ENCODE results near the gene CASTOR1.

CASTOR1 gene

DNA sequence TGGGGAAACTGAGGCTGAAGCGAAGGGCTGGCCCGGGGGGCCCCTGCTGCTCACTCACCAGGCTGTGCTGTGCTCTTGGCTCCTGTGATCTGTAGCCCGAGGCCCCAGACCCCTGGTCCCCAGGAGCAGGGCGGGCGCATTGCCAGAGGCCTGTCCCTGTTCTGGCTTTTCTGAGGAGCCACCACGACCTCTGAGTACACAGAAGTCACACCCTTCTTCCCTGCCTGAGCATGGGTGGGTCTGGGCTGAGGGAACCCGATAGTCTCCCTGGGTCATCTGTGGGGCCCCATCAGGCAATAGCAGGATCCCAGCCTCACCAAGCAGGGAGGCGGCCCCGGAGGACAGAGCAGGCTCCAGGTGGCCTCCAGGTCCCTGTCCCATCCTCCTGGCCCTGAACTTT, 5.1 kb downstream of the CASTOR1 start:
- DNase-seq, result no peak

DNA sequence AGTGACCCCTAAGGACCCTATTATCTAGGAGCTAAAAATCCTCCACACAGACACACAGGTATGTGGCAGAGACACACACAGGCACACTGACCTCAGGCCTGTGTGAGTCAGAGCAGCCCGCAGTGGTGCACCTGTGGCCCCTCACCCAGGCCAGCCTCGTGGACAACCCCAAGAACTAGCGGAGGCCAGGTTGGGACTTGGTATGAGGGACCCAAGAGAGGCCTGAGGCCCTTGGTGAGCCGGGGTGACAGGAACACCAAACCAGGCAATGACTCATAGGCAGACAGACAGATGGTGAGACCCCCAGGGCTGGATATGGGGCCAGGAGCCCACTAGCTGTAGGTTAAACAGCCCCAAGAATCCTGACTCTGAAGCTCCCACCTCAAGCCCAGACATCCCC, 6.0 kb downstream of the CASTOR1 start:
- DNase-seq, result no peak

DNA sequence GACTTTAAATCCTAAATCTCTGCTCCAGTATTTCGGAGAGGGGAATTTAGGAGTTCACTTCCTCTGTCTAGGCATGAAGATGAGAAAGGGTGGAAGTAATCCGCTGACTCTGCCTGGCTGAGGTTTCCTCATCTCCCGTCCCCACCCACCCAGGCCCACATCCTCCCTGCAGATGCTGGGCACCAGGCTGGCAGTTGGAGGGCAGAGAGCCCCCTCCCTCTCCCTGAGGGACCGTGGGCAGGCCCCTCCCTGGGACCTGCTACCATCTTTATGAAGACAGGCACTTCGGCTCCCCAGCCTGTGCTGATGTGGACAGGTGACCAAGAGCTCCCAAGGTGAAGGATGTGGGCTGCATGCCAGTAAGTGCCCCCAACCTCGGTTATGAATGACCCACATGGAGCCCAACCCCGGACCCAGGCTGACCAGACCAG, 6.7 kb downstream of the CASTOR1 start:
- DNase-seq, result no peak

DNA sequence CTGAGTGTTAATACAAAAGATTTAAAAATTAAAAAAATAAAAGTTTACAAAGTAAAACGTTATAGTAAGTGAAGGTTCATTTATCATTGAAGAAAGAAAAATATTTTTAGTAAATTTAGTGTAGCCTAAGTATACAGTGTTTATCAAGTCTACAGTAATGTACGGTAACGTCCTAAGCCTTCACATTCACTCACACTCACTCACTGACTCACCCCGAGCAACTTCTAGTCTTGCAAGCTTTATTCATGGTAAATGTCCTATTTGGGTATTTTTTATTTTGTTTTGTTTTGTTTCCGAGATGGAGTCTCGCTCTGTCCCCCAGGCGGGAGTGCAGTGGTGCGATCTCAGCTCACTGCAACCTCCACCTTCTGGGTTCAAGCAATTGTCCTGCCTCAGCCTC, 8.8 kb downstream of the CASTOR1 start:
- DNase-seq, result no peak

DNA sequence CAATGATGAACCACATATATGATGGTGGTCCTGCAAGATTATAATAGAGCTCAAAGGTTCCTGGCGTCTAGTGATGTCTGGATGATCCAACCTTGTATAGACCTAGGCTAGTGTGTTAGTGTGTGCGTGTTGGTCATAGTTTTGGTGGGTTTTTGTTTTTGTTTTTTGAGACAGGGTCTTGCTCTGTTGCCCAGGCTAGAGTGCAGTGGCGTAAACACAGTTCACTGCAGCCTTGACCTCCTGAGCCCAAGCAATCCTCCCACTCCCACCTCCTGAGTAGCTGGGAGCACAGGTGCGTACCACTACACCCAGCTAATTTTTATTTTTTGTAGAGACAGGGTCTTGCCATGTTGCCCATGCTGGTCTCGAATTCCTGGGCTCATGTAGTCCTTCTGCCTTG, 9.4 kb downstream of the CASTOR1 start:
- DNase-seq, result no peak

DNA sequence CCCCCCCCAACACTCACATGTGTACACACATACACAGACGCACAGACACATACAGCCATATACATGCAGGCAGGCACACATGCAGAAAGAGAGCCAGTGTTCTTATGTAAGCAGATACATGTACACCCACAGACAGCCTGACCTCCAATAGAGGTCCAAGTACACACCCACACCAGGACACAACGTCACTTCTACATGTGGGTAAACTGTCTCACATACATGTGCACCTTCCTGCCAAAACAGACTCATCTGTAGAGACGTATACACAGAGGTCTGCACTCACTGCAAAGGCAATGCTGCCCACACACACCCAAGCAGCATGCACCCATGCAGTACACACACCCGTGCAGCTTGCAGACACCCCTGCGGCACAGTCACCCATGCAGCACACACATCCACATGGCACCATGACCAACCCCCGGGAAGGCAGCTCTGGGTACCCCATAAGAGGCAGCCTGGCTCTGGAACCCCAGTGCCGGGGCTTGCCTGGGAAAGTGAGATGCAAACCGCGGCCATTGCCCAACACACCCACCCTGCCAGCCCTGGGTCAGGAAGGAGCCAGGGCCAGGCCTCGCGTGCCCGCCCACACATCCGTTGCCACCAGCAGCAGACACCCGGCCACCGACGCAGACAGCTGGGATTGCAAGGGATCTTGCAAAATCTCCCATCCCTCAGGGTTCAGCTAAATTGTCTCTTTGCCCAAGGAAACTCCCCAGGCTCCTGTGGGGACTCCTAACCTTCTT, 10.1 kb downstream of the CASTOR1 start:
- DNase-seq, result no peak

DNA sequence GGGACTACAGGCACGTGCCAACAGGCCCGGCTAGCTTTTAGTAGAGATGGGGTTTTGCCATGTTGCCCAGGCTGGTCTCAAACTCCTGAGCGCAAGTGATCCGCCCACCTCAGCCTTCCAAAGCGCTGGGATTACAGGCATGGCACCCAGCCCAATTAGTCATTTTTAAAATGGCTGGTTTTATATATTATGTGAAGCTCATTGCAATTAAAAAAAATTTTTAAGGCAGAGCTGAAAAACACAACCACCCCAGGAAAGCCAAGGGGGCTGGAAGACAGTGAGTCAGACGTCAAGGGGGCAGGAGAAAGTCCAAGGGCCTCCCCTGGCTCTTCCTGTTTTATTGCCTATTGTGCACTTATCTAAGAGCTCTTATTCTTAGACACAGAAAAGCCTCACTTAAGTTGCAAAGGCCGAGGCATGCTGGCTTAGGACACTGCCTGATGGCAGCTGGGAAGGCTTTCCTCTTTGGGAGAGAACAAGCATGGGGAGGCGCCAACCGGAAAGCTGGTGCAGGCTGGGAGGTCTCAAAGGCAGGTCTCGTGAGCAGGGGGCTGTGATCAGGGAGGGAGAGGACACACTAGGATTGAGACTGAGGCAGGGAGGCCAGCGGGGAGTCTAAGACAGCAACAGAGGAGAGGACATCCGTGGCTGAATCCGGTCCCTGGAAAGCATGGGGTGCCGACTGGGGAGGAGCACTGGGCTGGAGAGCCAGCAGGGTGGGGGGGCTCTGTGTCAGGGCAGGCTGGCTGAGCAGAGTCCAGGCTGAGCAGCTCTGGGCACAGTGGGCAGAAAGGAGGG, 11.6 kb downstream of the CASTOR1 start:
- DNase-seq, result no peak

DNA sequence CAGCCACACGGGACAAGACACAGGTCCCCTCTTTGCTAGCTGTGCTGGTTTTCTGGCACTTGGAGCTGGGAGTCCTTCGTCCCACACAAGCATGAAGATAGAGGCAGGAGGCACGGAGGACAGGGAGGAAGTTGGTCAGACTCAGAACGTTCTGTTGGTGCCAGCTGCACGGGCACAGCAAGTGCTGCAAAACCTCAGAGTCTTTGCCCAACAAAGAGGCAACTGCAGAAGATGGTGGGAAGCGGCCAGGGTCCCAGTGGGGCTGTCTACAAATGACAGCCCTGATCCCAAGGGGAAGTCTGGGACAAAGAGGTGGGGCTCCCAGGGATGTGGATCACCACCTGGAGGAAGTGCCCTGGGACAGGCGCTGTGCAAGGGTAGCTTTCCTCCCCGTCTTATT, 13.3 kb downstream of the CASTOR1 start:
- DNase-seq, result no peak

DNA sequence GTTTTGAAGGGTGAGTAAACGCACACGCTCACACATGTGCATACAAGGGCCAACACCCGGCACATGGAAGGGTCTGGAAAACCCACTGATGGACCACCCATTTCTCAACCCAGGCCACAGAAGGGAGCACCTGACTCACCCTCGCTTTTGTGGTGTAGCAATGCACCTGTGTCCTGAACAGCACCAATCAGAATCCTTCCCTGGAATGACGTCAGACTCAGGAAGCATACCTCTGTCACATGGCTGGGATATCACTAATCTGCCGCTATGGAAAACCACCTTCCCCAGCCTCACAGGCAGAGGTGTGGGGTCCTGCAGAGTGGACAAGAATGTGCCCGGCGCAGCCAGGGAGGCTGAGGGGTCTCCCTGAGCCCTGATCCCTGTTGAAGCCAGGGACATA, 13.7 kb downstream of the CASTOR1 start:
- no peak for DNase-seq

DNA sequence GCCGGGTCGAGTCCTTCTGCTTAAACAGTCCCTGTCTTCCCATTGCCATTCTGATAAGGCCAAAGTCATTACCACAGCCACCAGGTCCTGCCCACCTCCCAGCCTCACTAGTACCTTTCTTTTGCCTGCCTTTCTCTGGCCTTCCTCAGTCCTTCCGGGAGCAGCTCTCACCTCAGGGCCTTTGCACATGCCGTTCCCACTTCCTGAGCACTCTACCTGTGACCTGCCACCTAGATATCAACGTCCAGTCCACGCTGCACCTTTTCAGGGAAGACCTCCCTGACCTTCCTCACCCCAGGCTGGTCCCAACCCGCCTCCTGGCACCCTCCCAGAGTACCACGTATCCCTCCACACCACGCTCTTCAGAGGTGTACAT, 14.9 kb downstream of the CASTOR1 start:
- DNase-seq, result no peak

DNA sequence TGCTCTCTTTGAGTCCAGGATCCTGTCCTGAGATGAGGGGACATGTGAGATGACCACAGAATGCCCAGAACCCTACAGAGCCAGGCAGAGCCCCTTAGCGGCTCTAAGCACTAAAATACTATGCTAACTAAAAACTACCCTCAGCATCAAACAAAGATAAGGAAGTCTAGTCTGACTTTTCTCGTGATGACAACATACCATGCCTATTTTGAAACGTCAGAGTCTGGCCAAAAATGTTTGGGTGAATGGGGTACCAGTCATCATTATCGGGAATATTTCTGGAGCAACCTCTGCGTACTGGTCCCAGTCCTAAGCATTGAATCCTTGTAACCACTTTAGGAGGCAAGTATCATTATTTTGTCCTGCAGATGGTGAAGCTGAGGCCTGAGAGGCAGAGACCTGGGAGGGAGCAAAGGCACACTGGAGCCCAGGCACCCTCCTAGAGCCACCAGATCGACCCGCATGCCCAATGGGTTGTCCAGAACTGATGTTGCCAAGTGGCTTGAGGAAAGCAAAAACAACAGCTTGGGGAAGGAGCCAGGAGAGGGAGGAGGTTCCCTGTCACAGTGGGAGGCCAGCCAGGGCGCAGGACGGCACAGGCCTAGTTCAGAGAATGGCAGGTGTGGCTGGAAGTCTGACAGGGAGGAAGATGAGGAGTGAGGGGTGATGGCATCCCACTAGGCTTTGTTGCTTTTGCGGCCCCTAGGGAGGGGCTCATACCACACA, 15.4 kb downstream of the CASTOR1 start:
- DNase-seq, result no peak

DNA sequence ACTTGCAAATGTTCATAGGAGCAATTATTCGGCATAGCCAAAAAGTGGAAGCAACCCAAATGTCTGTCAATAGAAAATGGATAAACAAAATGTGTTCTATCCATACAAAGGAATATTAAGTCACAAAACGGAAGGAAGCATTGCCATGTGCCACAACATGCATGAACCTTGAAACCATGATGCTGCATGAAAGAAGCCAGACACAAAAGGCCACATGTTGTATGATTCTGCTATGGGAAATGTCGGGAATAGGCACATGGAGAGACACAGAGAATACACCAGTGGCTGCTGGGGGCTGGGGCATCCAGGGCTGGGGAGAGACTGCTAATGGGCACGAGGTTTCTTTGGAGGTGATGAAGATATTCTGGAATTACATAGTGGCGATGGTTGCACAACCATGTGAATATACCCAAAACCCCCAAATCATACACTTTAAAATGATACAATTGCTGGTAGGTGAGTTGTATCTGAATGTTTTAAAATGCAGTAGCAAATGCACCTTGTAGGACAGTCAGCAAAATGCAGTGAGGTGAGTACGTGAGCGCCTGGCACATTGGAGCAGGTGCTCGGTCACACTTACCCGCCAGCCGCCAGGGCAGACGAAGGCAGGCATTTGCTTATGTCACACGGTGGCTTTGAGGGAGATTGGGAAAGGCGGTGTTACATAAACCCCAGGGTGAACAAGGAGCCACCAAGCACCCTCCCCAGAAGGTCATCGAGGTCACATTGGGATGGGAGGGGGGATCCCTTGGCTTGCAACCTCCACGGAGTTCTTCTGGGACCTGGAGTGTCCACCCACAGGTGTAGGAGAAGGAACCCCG, 16.3 kb downstream of the CASTOR1 start:
- no peak for DNase-seq

DNA sequence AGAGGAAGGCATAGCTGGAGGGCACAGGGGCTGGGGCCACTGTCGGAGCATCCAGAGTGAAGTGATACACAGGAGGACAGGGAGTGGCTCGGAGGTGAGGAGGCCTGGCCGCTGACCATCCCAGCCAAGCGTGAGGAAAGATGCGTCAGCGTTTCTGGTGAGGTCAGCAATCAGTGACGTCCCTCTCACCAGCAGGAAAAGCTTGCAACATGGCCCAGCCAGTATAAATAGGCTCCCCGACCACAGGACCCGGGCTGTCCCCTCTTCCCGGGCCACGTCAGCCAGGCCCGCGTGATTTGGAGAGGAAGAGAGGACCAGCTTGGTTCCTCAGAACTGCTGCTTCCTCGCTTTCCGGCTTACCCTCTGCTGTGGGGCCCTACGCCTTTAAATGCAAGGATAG, 18.5 kb downstream of the CASTOR1 start:
- DNase-seq, result no peak

DNA sequence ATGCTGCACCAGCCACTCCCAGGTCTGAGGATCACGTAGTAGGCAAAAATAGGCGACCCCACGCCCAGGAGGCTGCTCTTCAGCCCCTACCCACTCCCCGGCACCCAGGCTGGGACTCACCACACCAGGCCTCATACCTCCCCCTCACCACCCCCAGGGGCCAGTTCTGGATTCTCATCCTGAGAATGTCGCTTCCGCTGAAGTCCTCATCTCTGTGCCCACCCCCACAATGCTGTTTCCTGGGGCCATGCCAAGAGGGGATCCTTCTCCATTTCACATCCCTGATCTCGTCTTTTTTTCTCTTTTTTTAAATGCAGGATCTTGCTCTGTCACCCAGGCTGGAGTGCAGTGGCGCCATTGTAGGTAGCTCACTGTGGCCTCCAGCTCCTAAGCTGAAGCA, 21.0 kb downstream of the CASTOR1 start:
- DNase-seq, result no peak

DNA sequence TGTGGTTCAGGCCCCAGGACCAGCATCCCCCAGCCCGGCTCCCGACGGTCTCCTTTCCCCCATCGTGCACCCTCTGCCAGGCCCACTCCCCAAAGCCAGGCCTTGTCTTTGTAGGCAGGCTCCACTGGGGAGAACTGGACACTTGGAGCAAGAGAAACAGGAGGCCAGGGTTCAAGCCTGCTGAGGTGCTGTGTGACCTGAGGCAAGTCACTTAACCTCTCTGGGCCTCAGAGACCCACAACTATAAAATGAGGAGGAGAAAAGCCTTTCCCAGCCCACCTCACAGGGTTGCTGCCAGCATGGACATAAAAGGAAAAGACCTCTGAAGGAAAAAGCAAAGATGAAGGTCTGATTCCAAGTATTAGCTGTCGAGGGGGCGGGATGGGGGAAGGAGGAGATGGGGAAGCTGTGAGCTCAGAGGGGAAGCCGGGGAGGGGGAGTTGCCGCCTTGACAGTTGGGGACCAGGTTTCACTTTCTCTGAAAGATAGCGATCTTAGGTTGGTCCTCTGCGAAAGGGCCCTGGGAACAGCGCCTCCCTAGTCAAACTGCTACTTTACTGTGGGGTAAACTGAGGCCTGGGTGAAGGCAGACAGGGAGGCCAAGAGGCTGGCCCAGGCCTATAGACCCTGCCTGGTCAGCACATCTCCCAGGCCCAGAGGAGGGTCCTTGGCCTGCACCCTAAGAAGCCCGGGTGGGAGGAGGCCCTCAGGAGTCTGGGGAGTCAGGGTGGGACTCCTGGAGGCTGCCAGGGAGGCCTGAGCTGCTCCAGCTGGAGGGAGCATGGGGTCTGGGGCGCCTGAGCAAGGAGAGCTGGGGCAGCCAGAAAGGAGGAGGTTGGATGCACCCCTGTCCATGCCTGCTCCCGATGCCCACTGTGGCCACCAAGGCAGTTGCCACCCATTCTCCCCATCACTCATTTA, 21.7 kb downstream of the CASTOR1 start:
- DNase-seq, result no peak

DNA sequence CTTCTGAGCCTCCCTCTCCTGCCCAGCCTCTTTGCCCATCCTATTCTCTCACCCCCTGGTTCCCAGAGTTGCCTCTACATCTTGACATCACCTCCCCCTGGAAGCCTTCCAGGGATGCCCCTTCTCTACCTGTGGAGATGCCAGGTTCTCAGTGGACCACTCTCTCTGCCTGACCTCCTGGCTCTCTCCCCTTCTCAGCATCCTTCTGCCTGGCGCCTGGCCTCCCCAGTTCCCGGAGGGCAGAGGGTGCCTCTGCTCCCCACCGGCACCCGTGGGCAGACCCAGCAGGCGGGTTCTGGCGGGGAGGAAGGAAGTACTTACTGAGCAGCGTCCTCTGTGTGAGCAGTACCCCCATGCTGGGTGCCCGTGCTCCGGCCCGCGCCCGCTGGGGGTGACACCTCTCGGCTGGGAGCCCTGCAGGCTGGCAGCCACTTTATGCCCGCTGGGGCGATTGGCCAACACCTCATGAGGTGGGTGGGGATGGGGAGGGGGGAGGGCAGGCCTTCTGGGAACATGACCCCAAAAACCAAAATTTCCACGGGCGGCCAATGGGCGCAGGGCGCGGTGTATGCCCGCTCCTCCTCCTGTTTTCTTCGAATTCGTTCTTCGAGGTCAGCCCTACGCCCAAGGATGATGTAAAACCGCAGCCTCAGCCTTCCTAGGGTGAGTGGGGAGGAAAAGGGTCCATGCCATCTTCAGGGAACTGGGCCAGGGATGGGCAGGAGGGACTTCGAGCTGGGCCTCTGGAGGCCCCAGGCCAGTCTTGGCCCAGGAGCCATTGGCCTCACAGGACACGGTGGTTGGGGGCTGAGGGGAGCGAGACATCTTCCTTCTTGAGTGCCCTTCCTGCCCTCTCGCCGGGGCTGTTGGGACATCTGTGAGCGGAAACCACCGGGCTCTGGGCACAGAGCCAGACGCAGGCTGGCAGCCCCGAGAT, 22.6 kb downstream of the CASTOR1 start, which contains the start of gene OSM:
Gene OSM, minus strand, starts transcription at position 407 of the 937 bp plus-strand sequence. Its CDS starts 52 bp downstream, at position 355.
- no peak for DNase-seq

DNA sequence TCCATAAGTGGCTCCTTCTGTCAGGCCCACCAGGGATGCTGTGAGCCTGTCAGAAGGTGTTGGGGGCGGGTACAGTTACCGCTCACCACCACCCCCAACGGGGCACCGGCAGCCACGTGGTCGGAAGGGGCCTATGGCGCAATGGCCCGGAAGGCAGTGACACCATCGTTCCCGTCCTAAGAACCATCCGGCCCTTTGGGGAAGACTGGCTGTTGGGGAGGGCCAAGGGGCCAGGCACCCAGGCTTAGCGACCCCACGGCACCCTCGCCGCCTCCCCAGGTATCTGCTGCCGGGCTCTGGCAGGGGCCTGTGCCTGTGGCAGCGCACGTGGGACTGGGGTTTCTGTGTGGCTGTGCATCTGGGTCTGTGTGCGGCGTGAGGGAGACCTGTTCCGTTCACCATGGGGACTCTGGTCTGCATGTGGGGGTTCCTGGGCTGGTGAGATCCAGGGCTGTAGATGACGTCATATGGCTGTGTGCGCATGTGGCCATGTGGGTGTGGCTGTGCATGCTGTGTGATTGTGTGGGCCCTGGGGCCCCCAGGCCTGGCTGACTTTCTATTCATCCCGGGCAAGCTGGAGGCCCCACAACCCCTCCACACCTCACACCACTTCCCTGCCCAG, 23.4 kb downstream of the CASTOR1 start:
- no peak for DNase-seq

DNA sequence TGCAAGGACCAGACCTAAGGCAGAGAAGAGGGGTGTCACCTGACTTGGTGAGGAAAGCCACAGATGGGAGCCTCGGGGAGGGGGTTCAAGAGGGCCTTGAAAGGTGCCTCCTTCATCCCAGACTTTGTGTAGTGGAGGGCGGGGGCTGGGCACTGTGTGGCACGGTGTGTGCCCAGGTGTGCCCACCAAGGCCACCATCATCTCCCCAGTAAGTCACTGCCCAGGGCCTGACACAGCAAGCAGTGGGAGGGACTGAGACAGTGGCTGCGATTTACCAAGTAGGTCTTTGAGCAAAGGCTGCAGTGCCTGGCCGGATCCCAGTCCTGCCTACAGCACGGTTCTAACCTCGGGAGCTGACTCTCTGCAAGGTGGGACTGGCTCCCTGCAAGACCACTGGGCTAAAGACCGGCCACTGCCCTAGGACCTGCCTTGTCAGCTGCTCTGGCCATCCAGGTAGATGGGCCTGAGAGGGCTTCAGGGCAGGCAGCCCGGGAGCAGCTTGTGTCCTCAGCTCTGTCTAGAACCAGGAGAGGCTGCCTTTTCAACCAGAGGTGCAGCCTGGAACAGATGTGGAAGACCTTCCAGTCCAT, 24.1 kb downstream of the CASTOR1 start:
- DNase-seq, result no peak

DNA sequence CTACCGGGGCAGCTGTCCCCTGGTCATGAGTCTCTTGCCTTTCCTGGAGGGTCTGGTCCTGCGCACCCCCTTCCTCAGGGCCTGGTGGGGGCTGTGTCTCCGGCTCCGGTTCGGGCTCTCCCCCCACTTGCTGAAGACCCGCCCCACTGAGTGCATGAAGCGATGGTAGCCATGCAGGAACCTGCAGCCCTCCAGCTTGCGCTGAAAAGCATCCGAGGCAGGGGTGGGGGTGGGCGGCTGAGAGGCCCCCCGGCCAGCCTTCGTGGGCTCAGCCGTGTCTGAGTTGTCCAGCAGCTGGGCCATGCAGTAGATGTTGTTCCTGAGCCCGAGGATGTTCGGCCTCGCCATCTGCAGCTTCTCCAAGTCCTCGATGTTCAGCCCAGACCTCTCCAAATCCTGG, 25.4 kb downstream of the CASTOR1 start:
- no peak for DNase-seq

Measured in NCI-H146 (cell line).